ENCODE data around the gene TXN.

GRCh38 chr9:110255034-110255462, 1.3 kb downstream of the TXN start:
- TF ChIP-seq POLR2AphosphoS5 (IDR thresholded peaks at IDR 0.05; ENCODE audit: borderline replicate concordance, low read depth, low read length) = no peak
- no peak for TF ChIP-seq EZH2 (IDR thresholded peaks at IDR 0.05)

Measured in SK-N-MC (cell line).